ENCODE measurements around the gene POLR3E. TPM values are rescaled to one million over a fixed set of nuclear protein-coding genes. Genes with fewer than 3 reads are reported as not detected.

The POLR3E gene
- total RNA-seq, 1 donor from 2014 or later, result 31.5 TPM

GRCh38 chr16:22278441-22279230, 18.6 kb upstream of the POLR3E start:
- Mint-ChIP-seq H3K4me1 (ENCODE audit: low read depth, unreplicated experiment) (peaks cover 16% of the 10 kb centered on the region), H3K9me3 (ENCODE audit: unreplicated experiment) (peaks cover 15% of the 10 kb centered on the region), H3K4me3 (ENCODE audit: unreplicated experiment) (peak overlapping the region; percentile 57), H3K27ac (ENCODE audit: unreplicated experiment) (peak overlapping the region; percentile 98), H3K27me3 (ENCODE audit: unreplicated experiment) (peaks cover 4% of the 10 kb centered on the region), H3K36me3 (ENCODE audit: unreplicated experiment) (peaks cover 4% of the 10 kb centered on the region)
- no peak for TF ChIP-seq CTCF (IDR thresholded peaks at IDR 0.05; ENCODE audit: partially characterized antibody, unreplicated experiment)
- peak; percentile 67 for DNase-seq

DNA sequence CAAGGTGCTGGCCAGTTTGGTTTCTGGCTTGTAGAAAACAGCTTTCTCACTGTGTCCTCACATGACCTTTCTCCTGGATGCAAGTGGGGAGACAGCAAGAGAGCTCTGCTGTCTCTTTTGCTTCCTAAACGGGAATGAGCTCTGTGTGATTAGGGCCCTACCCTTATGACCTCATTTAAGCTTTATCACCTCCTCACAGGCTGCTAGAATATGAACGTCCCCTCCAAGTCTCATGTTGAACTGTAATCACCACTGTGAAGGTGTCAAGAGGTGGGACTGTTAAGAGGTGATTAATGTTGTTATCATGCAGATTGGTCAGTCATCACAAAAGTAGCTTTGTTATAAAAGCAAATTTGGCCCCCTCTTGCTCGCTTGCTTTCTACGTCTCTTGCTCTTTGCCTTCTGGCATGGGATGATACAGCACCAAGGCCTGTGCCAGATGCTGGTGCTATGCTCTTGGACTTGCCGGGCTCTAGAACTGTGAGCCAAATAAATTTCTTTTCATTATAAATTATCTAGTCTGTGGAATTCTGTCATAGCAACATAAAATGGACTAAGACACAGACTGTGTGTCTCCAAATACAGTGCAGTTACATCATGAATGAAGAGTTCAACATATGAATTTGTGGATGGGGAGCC, 14.8 kb upstream of the POLR3E start:
- DNase-seq, result no peak
- Mint-ChIP-seq H3K4me3 (ENCODE audit: unreplicated experiment) (no peak overlapping the region), H3K27me3 (ENCODE audit: unreplicated experiment) (peaks cover 4% of the 10 kb centered on the region), H3K36me3 (ENCODE audit: unreplicated experiment) (peaks cover 4% of the 10 kb centered on the region), H3K4me1 (ENCODE audit: low read depth, unreplicated experiment) (peaks cover 27% of the 10 kb centered on the region), H3K9me3 (ENCODE audit: unreplicated experiment) (peaks cover 17% of the 10 kb centered on the region), H3K27ac (ENCODE audit: unreplicated experiment) (no peak overlapping the region)
- no peak for TF ChIP-seq CTCF (IDR thresholded peaks at IDR 0.05; ENCODE audit: partially characterized antibody, unreplicated experiment)

GRCh38 chr16:22284637-22285036, 12.6 kb upstream of the POLR3E start:
- H3K27ac Mint-ChIP-seq (ENCODE audit: unreplicated experiment), result peak overlapping the region; percentile 46
- H3K9me3 Mint-ChIP-seq (ENCODE audit: unreplicated experiment), result peaks cover 8% of the 10 kb centered on the region
- peaks cover 4% of the 10 kb centered on the region for H3K27me3 Mint-ChIP-seq (ENCODE audit: unreplicated experiment)
- peaks cover 17% of the 10 kb centered on the region for H3K4me1 Mint-ChIP-seq (ENCODE audit: low read depth, unreplicated experiment)
- TF ChIP-seq CTCF (IDR thresholded peaks at IDR 0.05; ENCODE audit: partially characterized antibody, unreplicated experiment), result no peak
- no peak for DNase-seq
- H3K4me3 Mint-ChIP-seq (ENCODE audit: unreplicated experiment), result no peak overlapping the region
- peaks cover 4% of the 10 kb centered on the region for H3K36me3 Mint-ChIP-seq (ENCODE audit: unreplicated experiment)

GRCh38 chr16:22285080-22285479, 12.1 kb upstream of the POLR3E start:
- Mint-ChIP-seq H3K36me3 (ENCODE audit: unreplicated experiment) (peaks cover 4% of the 10 kb centered on the region), H3K27me3 (ENCODE audit: unreplicated experiment) (peaks cover 3% of the 10 kb centered on the region), H3K4me1 (ENCODE audit: low read depth, unreplicated experiment) (peaks cover 14% of the 10 kb centered on the region), H3K9me3 (ENCODE audit: unreplicated experiment) (peaks cover 8% of the 10 kb centered on the region), H3K4me3 (ENCODE audit: unreplicated experiment) (peak overlapping the region; percentile 23), H3K27ac (ENCODE audit: unreplicated experiment) (peak overlapping the region; percentile 46)
- no peak for DNase-seq
- TF ChIP-seq CTCF (IDR thresholded peaks at IDR 0.05; ENCODE audit: partially characterized antibody, unreplicated experiment), result no peak

DNA sequence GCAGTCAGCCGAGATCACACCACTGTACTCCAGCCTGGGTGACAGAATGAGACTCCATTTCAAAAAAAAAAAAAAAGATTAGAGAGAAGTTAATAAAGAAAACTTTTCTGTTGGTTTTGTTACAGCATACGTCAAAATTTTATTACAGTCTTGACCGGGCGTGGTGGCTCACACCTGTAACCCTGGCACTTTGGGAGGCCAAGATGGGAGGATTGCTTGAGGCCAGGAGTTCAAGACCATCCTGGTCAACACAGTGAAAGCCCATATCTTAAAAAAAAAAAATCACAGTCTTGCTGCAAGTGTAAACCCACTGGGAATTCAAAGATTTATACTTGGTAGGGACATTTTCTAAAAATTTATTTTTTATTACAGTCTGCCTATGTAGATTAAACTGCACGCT, 6.2 kb upstream of the POLR3E start:
- H3K4me1 Mint-ChIP-seq (ENCODE audit: low read depth, unreplicated experiment), result peaks cover 10% of the 10 kb centered on the region
- H3K27me3 Mint-ChIP-seq (ENCODE audit: unreplicated experiment), result peaks cover 2% of the 10 kb centered on the region
- peaks cover 8% of the 10 kb centered on the region for H3K9me3 Mint-ChIP-seq (ENCODE audit: unreplicated experiment)

More for the DNA sequence above, 6.2 kb upstream of the POLR3E start:
- H3K36me3 Mint-ChIP-seq (ENCODE audit: unreplicated experiment), result no peaks in the 10 kb centered on the region
- DNase-seq, result no peak
- peak overlapping the region; percentile 84 for H3K27ac Mint-ChIP-seq (ENCODE audit: unreplicated experiment)
- H3K4me3 Mint-ChIP-seq (ENCODE audit: unreplicated experiment), result no peak overlapping the region
- TF ChIP-seq CTCF (IDR thresholded peaks at IDR 0.05; ENCODE audit: partially characterized antibody, unreplicated experiment), result no peak
